ENCODE measurements around the gene C19orf38. TPM values are rescaled to one million over a fixed set of nuclear protein-coding genes. Genes with fewer than 3 reads are reported as not detected.

The C19orf38 gene
- total RNA-seq, 2 donors from 2014 or later: 2.4 to 3.5 TPM

DNA sequence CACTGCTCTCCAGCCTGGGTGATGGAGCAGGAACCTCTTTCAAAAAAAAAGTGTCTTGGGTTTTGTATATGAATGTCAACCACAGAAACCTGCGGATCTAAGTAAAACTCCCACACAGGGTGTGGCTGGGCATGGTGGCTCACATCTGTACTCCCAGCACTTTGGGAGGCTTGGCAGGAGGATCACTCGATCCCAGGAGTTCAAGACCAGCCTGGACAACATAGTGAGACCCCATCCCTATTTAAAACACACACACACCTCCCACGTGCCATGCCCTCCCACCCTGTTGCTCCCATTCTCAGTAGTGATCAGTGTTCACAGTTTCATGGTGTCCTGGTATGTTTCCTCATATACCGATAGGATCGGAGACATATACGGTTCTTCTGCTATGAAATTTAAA lies 21.4 kb upstream of the C19orf38 start:
- no peak overlapping the region for H3K4me3 ChIP-seq
- no peak overlapping the region for H3K27ac ChIP-seq
- no peaks in the 10 kb centered on the region for H3K4me1 ChIP-seq (ENCODE audit: control insufficient read depth in 1 of 2, low read depth in 2 of 2)
- no peak for DNase-seq (ENCODE audit: low spot score)
- no peak for ATAC-seq (ENCODE audit: insufficient number of reproducible peaks, low FRiP score, low read depth)
- H3K27me3 ChIP-seq (replicated peaks; ENCODE audit: insufficient read depth): no peaks in the 10 kb centered on the region
- TF ChIP-seq, protein P1, sequence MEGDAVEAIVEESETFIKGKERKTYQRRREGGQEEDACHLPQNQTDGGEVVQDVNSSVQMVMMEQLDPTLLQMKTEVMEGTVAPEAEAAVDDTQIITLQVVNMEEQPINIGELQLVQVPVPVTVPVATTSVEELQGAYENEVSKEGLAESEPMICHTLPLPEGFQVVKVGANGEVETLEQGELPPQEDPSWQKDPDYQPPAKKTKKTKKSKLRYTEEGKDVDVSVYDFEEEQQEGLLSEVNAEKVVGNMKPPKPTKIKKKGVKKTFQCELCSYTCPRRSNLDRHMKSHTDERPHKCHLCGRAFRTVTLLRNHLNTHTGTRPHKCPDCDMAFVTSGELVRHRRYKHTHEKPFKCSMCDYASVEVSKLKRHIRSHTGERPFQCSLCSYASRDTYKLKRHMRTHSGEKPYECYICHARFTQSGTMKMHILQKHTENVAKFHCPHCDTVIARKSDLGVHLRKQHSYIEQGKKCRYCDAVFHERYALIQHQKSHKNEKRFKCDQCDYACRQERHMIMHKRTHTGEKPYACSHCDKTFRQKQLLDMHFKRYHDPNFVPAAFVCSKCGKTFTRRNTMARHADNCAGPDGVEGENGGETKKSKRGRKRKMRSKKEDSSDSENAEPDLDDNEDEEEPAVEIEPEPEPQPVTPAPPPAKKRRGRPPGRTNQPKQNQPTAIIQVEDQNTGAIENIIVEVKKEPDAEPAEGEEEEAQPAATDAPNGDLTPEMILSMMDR (IDR thresholded peaks at IDR 0.05): no peak
- H3K9me3 ChIP-seq: no peaks in the 10 kb centered on the region
- H3K36me3 ChIP-seq: peaks cover 36% of the 10 kb centered on the region

DNA sequence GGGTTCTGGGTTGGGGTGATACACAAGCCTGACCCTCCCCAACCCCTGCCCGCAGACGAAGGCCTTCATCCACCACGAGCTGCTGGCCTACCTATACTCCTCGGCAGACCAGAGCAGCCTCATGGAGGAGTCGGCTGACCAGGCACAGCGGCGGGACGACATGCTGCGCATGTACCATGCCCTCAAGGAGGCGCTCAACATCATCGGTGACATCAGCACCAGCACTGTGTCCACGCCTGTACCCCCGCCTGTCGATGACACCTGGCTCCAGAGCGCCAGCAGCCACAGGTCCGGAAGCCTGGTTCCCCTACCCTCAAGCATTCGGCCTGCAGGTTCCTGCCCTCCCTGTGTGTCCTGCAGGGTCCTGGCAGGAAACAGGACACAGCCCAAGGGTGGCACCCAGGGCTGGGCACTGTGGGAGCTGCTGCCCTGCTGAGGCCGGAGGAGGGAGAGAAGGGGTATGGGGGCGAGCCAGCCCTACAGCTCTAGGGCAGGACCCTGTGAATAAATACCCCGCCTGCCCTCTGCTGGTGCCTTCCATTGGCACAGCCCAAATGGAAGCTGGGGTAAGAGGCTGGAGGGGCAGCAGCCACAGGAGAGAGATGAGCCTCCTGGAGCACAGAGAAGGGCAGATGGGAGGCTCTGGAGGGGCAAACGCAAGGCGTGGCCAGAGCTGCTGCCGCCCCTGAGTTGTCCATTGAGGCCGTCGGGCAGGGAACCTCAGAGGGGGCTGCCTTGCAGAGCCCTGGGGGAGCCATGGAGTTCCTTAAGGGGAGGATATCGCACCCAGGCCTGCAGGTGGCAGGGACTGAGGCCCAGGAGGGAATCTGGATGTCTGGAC lies 19.0 kb upstream of the C19orf38 start:
- H3K4me1 ChIP-seq (ENCODE audit: control insufficient read depth in 1 of 2, low read depth in 2 of 2): no peaks in the 10 kb centered on the region
- ATAC-seq (ENCODE audit: insufficient number of reproducible peaks, low FRiP score, low read depth) (no peak), DNase-seq (ENCODE audit: low spot score) (no peak)
- no peak overlapping the region for H3K27ac ChIP-seq
- no peak overlapping the region for H3K4me3 ChIP-seq
- no peaks in the 10 kb centered on the region for H3K27me3 ChIP-seq (replicated peaks; ENCODE audit: insufficient read depth)
- H3K36me3 ChIP-seq: peaks cover 22% of the 10 kb centered on the region
- TF ChIP-seq, protein P1 (IDR thresholded peaks at IDR 0.05): no peak
- H3K9me3 ChIP-seq: no peaks in the 10 kb centered on the region

DNA sequence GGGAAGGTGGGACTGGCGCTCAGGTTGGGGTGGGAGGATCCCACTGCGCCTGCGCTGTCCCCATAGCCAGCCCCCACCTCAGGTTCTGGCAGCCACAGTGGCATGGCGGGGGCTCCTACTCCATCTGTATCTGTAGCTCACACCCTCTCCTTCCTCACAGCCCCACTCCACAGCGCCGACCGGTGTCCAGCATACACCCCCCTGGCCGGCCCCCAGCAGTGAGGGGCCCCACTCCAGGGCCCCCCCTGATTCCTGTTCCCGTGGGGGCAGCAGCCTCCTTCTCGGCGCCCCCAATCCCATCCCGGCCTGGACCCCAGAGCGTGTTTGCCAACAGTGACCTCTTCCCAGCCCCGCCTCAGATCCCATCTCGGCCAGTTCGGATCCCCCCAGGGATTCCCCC lies 18.2 kb upstream of the C19orf38 start:
- TF ChIP-seq, protein P1 (IDR thresholded peaks at IDR 0.05): no peak
- Histone ChIP-seq H3K36me3 (peaks cover 14% of the 10 kb centered on the region), H3K4me3 (no peak overlapping the region), H3K27ac (no peak overlapping the region), H3K4me1 (ENCODE audit: control insufficient read depth in 1 of 2, low read depth in 2 of 2) (no peaks in the 10 kb centered on the region), H3K27me3 (replicated peaks; ENCODE audit: insufficient read depth) (no peaks in the 10 kb centered on the region), H3K9me3 (no peaks in the 10 kb centered on the region)
- ATAC-seq (ENCODE audit: insufficient number of reproducible peaks, low FRiP score, low read depth): no peak
- no peak for DNase-seq (ENCODE audit: low spot score)

DNA sequence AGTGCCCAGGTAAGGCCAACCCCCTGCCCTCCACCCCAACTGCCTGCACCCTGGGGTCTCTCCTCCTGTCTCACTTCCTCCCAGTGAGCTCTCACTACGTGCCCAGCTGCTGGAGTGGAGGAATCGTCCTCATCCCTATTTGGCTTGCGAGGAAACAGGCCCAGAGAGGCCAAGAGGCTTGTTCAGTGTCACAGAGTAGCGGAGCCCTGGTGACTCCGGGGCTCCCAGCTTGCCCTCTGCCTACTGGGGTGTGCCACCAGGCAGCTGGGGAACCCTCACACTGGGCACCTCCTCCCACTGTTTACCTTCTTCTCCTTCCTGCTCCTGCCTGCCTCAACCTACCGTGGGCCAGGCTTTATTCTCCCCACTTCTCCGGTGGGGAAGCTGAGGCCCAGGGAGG lies 17.8 kb upstream of the C19orf38 start:
- no peaks in the 10 kb centered on the region for H3K4me1 ChIP-seq (ENCODE audit: control insufficient read depth in 1 of 2, low read depth in 2 of 2)
- TF ChIP-seq, protein P1 (IDR thresholded peaks at IDR 0.05): no peak
- H3K27ac ChIP-seq: no peak overlapping the region
- ATAC-seq (ENCODE audit: insufficient number of reproducible peaks, low FRiP score, low read depth) (no peak), DNase-seq (ENCODE audit: low spot score) (no peak)
- no peaks in the 10 kb centered on the region for H3K9me3 ChIP-seq
- H3K27me3 ChIP-seq (replicated peaks; ENCODE audit: insufficient read depth): no peaks in the 10 kb centered on the region
- H3K4me3 ChIP-seq: no peak overlapping the region
- H3K36me3 ChIP-seq: peaks cover 12% of the 10 kb centered on the region

DNA sequence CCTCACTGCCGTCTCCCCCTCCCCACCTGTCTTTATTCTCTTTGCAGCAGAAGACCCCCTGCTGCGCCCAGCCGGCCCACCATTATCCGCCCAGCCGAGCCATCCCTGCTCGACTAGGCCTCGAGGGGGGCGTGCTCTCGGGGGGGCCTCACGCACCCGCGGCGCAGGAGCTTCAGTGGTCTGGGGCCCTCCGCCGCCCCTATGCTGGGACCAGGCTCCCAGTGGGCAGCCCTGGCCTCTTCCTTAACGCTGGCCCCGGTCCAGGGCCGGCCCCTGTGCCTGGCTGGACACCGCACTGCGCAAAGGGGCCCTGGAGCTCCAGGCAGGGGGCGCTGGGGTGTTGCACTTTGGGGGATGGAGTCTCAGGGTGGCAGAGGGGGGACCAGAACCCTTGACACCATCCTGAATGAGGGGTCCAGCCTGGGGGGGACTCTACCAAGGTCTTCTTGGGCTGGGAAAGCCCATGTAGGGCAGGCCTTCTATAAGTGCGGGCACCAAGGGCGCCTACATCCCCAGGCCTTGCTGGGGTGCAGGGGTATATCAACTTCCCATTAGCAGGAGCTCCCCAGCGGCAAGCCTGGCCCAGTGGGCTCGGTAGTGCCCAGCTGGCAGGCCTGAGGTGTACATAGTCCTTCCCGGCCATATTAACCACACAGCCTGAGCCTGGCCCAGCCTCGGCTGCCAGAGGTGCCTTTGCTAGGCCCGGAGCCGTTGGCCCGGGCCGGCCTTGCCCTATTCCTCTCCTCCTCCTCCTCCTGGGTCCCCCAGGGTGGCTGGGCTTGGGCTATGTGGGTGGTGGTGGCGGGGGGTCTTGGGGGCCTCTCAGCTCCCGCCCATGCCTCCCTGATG lies 17.1 kb upstream of the C19orf38 start:
- H3K4me3 ChIP-seq: no peak overlapping the region
- H3K27ac ChIP-seq: no peak overlapping the region
- no peaks in the 10 kb centered on the region for H3K27me3 ChIP-seq (replicated peaks; ENCODE audit: insufficient read depth)
- DNase-seq (ENCODE audit: low spot score): no peak
- H3K9me3 ChIP-seq: no peaks in the 10 kb centered on the region
- ATAC-seq (ENCODE audit: insufficient number of reproducible peaks, low FRiP score, low read depth): no peak
- no peaks in the 10 kb centered on the region for H3K4me1 ChIP-seq (ENCODE audit: control insufficient read depth in 1 of 2, low read depth in 2 of 2)
- TF ChIP-seq, protein P1 (IDR thresholded peaks at IDR 0.05): no peak
- peaks cover 10% of the 10 kb centered on the region for H3K36me3 ChIP-seq
